ENCODE measurements around the gene PLEKHA1. TPM values are rescaled to one million over a fixed set of nuclear protein-coding genes. Genes with fewer than 3 reads are reported as not detected.

The PLEKHA1 gene
- total and polyA plus RNA-seq, 2 donors (not counting 1 experiment from before 2014, with no cell fraction given) = 9.0 to 34.0 TPM

- Mint-ChIP-seq H3K9me3 (ENCODE audit: insufficient read depth) (no peaks in the 10 kb centered on the region), H3K4me1 (no peaks in the 10 kb centered on the region), H3K27me3 (peaks cover 44% of the 10 kb centered on the region), H3K4me3 (no peak overlapping the region), H3K27ac (no peak overlapping the region)
- no peak overlapping the region for H3K9ac ChIP-seq (ENCODE audit: low read length)
- no peaks in the 10 kb centered on the region for H3K4me1 ChIP-seq (ENCODE audit: control insufficient read depth in 2 of 2, insufficient read depth in 2 of 2, low read length in 2 of 2)
- ChIA-PET POLR2A (no interaction called here), CTCF (no interaction called here)
- no peak overlapping the region for H2AFZ ChIP-seq (ENCODE audit: insufficient read depth, low read depth, low read length, poor library complexity, severe bottlenecking)
- intact Hi-C loops (cut with micrococcal nuclease) = no loop called here
- no peak overlapping the region for H3K27ac ChIP-seq (ENCODE audit: low read length in 2 of 2)
- no peak for TF ChIP-seq CTCF (IDR thresholded peaks at IDR 0.05)
- peaks cover 0 to 6% (median 1%) of the 10 kb centered on the region in 3 donors for H3K9me3 ChIP-seq (ENCODE audit: control extremely low read depth in 1 of 3, control insufficient read depth in 2 of 3, insufficient read depth in 1 of 3, low read length in 2 of 3)
- peaks cover 0 to 9% (median 2%) of the 10 kb centered on the region in 4 experiments for H3K27me3 ChIP-seq (replicated peaks in 1 of 4; ENCODE audit: control extremely low read depth in 1 of 4, control insufficient read depth in 3 of 4, insufficient read depth in 4 of 4, low read length in 3 of 4)
- H3K4me2 ChIP-seq (replicated peaks; ENCODE audit: low read depth, low read length, poor library complexity, severe bottlenecking) = no peak overlapping the region
- no peak for DNase-seq
- ATAC-seq (ENCODE audit: low read depth) = no peak
- WGBS (ENCODE audit: insufficient coverage) = 100% methylated on average over 2 of the region's 4 CpGs
- H4K20me1 ChIP-seq (ENCODE audit: control insufficient read depth, insufficient read depth, low read length, poor library complexity, severe bottlenecking) = no peaks in the 10 kb centered on the region
- no peak overlapping the region for H3K4me3 ChIP-seq (ENCODE audit: control extremely low read depth in 1 of 5, extremely low read depth in 1 of 5, insufficient read depth in 1 of 5, low read depth in 2 of 5, low read length in 4 of 5)
- no peaks in the 10 kb centered on the region for H3K79me2 ChIP-seq (ENCODE audit: control insufficient read depth, insufficient read depth, low read length)
- no peaks in the 10 kb centered on the region for H3K36me3 ChIP-seq (replicated peaks in 1 of 2; ENCODE audit: control extremely low read depth in 1 of 2, control insufficient read depth in 1 of 2, extremely low read depth in 1 of 2, insufficient read depth in 2 of 2, low read length in 1 of 2)
Observed at GRCh38 chr10:122449153-122449552, 74.6 kb downstream of the PLEKHA1 start.

- Histone ChIP-seq H3K4me1 (ENCODE audit: control insufficient read depth in 2 of 2, insufficient read depth in 2 of 2, low read length in 2 of 2) (no peaks in the 10 kb centered on the region), H3K27ac (ENCODE audit: low read length in 2 of 2) (no peak overlapping the region), H2AFZ (ENCODE audit: insufficient read depth, low read depth, low read length, poor library complexity, severe bottlenecking) (no peak overlapping the region), H3K9ac (ENCODE audit: low read length) (no peak overlapping the region), H3K79me2 (ENCODE audit: control insufficient read depth, insufficient read depth, low read length) (no peaks in the 10 kb centered on the region), H3K9me3 (ENCODE audit: control extremely low read depth in 1 of 3, control insufficient read depth in 2 of 3, insufficient read depth in 1 of 3, low read length in 2 of 3) (peaks cover 0 to 6% (median 1%) of the 10 kb centered on the region in 3 donors), H3K36me3 (replicated peaks in 1 of 2; ENCODE audit: control extremely low read depth in 1 of 2, control insufficient read depth in 1 of 2, extremely low read depth in 1 of 2, insufficient read depth in 2 of 2, low read length in 1 of 2) (no peaks in the 10 kb centered on the region), H3K4me3 (ENCODE audit: control extremely low read depth in 1 of 5, extremely low read depth in 1 of 5, insufficient read depth in 1 of 5, low read depth in 2 of 5, low read length in 4 of 5) (no peak overlapping the region), H3K27me3 (replicated peaks in 1 of 4; ENCODE audit: control extremely low read depth in 1 of 4, control insufficient read depth in 3 of 4, insufficient read depth in 4 of 4, low read length in 3 of 4) (peaks cover 0 to 9% (median 2%) of the 10 kb centered on the region in 4 experiments), H3K4me2 (replicated peaks; ENCODE audit: low read depth, low read length, poor library complexity, severe bottlenecking) (no peak overlapping the region), H4K20me1 (ENCODE audit: control insufficient read depth, insufficient read depth, low read length, poor library complexity, severe bottlenecking) (no peaks in the 10 kb centered on the region)
- H3K27me3 Mint-ChIP-seq = peaks cover 41% of the 10 kb centered on the region
- DNase-seq (no peak), ATAC-seq (ENCODE audit: low read depth) (no peak)
- ChIA-PET POLR2A (no interaction called here), CTCF (interaction anchor here (1.4 kb wide), 1 partner anchor 16 kb away, joined by 3 read pairs; no protein-coding TSS in a partner anchor)
- TF ChIP-seq EZH2 (IDR thresholded peaks at IDR 0.05; ENCODE audit: borderline replicate concordance, insufficient read depth, low read depth, low read length, poor library complexity, severe bottlenecking) = no peak
- TF ChIP-seq CTCF (IDR thresholded peaks at IDR 0.05) = no peak
- no peak overlapping the region for H3K27ac Mint-ChIP-seq
- 71% methylated on average over 12 of the region's 14 CpGs for WGBS (ENCODE audit: insufficient coverage)
- intact Hi-C loops (cut with micrococcal nuclease) = no loop called here
- no peaks in the 10 kb centered on the region for H3K9me3 Mint-ChIP-seq (ENCODE audit: insufficient read depth)
- no peak overlapping the region for H3K4me3 Mint-ChIP-seq
- no peaks in the 10 kb centered on the region for H3K4me1 Mint-ChIP-seq
Observed at GRCh38 chr10:122450353-122450990, 76.0 kb downstream of the PLEKHA1 start.

Data from B cell (primary cell).